ENCODE data around the gene MTO1.

Gene MTO1

DNA sequence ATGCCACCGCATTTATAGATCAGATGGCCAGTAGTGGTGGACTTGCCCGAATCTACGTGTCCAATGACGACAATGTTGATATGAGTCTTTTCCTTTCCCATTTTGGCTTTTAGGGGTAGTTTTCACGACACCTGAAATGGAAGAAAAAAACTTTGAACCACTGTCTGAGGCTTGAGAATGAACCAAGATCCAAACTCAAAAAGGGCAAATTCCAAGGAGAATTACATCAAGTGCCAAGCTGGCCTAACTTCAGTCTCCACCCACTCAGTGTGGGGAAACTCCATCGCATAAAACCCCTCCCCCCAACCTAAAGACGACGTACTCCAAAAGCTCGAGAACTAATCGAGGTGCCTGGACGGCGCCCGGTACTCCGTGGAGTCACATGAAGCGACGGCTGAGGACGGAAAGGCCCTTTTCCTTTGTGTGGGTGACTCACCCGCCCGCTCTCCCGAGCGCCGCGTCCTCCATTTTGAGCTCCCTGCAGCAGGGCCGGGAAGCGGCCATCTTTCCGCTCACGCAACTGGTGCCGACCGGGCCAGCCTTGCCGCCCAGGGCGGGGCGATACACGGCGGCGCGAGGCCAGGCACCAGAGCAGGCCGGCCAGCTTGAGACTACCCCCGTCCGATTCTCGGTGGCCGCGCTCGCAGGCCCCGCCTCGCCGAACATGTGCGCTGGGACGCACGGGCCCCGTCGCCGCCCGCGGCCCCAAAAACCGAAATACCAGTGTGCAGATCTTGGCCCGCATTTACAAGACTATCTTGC, 58.6 kb downstream of the MTO1 start:
- TF ChIP-seq, protein P1, sequence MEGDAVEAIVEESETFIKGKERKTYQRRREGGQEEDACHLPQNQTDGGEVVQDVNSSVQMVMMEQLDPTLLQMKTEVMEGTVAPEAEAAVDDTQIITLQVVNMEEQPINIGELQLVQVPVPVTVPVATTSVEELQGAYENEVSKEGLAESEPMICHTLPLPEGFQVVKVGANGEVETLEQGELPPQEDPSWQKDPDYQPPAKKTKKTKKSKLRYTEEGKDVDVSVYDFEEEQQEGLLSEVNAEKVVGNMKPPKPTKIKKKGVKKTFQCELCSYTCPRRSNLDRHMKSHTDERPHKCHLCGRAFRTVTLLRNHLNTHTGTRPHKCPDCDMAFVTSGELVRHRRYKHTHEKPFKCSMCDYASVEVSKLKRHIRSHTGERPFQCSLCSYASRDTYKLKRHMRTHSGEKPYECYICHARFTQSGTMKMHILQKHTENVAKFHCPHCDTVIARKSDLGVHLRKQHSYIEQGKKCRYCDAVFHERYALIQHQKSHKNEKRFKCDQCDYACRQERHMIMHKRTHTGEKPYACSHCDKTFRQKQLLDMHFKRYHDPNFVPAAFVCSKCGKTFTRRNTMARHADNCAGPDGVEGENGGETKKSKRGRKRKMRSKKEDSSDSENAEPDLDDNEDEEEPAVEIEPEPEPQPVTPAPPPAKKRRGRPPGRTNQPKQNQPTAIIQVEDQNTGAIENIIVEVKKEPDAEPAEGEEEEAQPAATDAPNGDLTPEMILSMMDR (IDR thresholded peaks at IDR 0.05; ENCODE audit: low read depth, low read length), result no peak
- peak overlapping the region; percentile 92 to 98 for H3K4me3 ChIP-seq (replicated peaks in 1 of 2; ENCODE audit: low read depth in 2 of 2, low read length in 2 of 2)
- DNase-seq (ENCODE audit: low read depth in 2 of 2), result peak; percentile 81 to 86

DNA sequence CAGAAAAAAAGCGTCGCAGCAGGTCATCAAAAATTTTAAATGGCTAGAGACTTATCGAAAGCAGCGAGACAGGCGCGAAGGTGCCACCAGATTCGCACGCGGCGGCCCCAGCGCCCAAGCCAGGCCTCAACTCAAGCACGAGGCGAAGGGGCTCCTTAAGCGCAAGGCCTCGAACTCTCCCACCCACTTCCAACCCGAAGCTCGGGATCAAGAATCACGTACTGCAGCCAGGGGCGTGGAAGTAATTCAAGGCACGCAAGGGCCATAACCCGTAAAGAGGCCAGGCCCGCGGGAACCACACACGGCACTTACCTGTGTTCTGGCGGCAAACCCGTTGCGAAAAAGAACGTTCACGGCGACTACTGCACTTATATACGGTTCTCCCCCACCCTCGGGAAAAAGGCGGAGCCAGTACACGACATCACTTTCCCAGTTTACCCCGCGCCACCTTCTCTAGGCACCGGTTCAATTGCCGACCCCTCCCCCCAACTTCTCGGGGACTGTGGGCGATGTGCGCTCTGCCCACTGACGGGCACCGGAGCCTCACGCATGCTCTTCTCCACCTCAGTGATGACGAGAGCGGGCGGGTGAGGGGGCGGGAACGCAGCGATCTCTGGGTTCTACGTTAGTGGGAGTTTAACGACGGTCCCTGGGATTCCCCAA, 59.3 kb downstream of the MTO1 start, which contains the start of gene EEF1A1:
Gene EEF1A1 (minus strand): TSS at position 345 of the 663 bp plus-strand sequence. CDS start 1,006 bp downstream, outside the sequence.
- TF ChIP-seq, protein P1 (IDR thresholded peaks at IDR 0.05; ENCODE audit: low read depth, low read length), result no peak

DNA sequence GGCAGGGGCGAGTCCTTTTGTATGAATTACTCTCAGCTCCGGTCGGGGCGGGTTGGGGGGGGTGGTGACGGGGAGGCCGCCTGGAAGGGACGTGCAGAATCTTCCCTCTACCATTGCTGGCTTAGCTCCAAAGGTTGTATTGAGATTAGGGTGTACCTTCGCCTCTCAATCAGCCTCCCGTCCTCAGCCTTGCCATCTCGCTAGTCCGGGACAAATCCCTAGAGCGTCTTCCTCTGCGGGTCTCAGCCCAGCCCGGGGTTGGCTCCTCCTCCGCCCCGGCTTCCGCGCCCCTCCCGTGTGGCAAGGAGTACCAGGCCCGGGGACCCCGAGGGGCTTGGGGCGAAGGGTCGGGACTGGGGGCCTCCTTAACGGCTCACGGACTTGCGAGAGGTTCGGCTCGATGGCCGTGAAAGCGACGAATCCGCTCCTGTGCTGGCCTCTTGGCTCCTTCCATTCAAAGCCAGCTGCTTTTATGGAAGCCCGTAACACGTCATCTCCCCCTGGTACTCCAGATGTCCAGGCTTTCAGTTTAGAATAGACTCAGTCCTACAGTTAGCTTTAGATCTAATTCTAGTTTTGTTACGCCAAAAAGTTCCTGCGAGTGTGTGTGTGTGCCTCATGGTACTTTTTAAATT, 59.9 kb downstream of the MTO1 start:
- peak overlapping the region; percentile 69 to 98 for H3K4me3 ChIP-seq (replicated peaks in 1 of 2; ENCODE audit: low read depth in 2 of 2, low read length in 2 of 2)
- TF ChIP-seq, protein P1 (IDR thresholded peaks at IDR 0.05; ENCODE audit: low read depth, low read length), result no peak
- peak; percentile 84 to 91 for DNase-seq (ENCODE audit: low read depth in 2 of 2)

More for the DNA sequence above, 59.3 kb downstream of the MTO1 start, which contains the start of gene EEF1A1:
- peak; percentile 100 for DNase-seq (ENCODE audit: low read depth in 2 of 2)
- H3K4me3 ChIP-seq (replicated peaks in 1 of 2; ENCODE audit: low read depth in 2 of 2, low read length in 2 of 2), result peak within 1 kb of the TSS; percentile 92 to 98

DNA sequence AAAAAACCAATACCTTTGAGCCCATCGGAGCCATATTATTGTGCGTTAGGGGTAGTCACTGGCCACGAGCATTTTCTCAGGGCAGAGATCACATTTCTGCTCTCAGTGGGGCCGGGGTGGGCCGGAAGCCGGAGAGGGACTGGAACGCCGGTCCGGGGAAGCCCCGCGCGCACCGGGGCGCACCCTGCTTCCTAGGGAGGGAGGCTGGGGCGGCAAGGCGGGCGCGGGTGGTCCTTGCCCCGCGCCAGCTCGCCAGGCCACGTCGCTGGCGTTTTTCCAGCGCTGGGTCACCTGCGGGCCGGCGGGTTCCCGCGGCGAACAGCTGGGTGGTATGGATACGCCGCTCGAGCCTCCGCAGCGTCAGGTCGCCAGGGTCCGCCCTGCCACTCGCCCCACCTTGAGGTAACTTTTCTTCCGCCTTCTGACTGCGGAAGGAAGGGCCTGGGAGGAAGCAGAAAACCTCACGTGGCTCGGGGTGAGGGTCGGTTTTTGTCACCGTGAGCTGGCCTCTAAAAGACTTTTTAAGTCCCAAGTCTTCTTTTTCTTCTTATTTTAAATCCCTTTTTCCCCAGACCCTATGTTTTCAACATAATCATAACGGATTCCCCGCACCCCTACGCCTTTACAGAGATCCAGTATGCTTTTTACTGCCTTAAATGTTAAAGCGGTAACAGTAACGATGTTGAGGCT, 62.0 kb downstream of the MTO1 start:
- TF ChIP-seq, protein P1 (IDR thresholded peaks at IDR 0.05; ENCODE audit: low read depth, low read length), result no peak
- peak; percentile 34 to 48 for DNase-seq (ENCODE audit: low read depth in 2 of 2)
- H3K4me3 ChIP-seq (replicated peaks in 1 of 2; ENCODE audit: low read depth in 2 of 2, low read length in 2 of 2), result peak overlapping the region; percentile 39 to 53

DNA sequence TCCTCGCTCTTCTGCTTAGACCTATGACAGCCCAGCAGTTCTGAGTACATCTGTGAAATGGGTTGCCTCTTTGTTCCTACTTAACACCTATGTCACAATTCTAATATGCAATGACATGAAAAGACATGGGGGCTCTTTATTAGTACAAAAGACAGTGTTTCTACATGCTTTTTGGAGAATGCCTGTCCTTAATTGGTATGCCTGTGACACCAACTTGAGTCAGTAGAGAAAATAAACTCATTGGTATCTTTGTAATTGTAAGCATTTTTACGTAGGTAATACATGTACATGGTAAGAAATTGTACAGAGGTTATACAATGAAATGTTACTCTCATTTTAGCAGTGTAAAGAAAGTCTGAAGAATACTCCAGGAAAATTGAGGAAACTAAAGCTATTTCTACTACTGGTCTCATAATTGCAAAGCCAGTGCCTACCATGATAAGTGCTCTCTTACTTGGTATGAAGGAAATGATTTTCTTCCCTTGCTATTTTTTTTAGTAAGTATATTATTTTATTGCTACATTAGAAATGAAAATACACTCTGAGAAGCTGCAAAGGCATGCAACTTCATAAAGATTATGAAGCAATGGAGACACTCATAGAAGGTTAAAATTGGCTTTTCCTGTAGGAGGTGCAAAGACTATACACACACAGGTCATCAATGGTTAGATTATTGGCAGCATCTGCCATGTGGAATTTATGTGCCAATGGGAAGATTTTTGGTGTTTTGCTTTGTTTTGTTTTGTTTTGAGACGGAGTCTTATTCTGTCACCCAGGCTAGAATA, 64.2 kb downstream of the MTO1 start:
- TF ChIP-seq, protein P1 (IDR thresholded peaks at IDR 0.05; ENCODE audit: low read depth, low read length), result no peak
- no peak overlapping the region for H3K4me3 ChIP-seq (replicated peaks in 1 of 2; ENCODE audit: low read depth in 2 of 2, low read length in 2 of 2)
- DNase-seq (ENCODE audit: low read depth in 2 of 2), result peak in 1 of 2 donors; percentile 60

DNA sequence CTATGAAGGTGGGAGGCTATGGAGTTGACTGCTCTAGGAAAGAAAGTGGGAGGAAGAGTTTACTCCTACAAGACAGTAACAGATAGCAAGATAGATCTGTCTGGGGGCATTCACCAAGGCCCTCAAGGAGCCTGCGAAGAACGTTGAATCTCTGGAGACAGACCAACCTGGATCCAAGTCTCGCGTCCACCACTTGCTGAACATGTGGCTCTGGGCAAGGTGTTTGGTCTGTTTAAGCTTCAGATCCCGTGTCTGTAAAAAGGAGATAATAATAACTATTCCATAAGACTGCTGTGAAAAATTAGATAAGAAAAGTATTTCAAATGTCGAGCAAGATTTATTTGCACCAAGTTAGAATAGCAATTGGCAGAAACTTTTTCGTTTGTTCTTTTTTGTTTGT, 67.4 kb downstream of the MTO1 start:
- no peak overlapping the region for H3K4me3 ChIP-seq (replicated peaks in 1 of 2; ENCODE audit: low read depth in 2 of 2, low read length in 2 of 2)
- TF ChIP-seq, protein P1 (IDR thresholded peaks at IDR 0.05; ENCODE audit: low read depth, low read length), result no peak
- no peak for DNase-seq (ENCODE audit: low read depth in 2 of 2)

All from cardiac fibroblast (primary cell).